Activated effector memory CD4-positive, alpha-beta T cell treated with Interleukin-2 at 50 U/mL for 16 hours (primary cell): ENCODE results near the gene RNF224.

ENCODE experiments used
- DNase-seq: peaks from one replicate; pipeline ENCODE4 v3.0.0-alpha.2; 2020

The RNF224 gene

DNA sequence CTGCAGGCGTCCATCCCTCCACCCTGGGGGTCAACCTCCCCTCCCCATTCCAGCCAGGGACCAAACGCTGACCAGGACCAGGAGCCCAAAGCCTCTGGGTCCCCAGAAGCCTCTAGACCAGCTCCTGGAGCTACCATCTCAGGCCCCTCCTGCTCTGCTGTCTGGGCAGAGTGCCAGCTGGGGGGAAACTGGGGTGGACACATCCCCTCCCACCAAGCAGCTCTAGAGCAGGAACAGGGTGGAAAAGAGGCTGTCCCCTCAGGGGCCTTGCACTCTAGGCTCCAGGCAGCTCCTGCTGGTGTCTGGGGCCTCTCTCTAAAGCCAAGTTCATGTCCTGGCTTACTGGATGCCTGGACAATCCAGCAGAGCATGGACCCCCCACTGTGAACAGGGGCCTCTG lies 34.4 kb upstream of the RNF224 start:
- DNase-seq: no peak

DNA sequence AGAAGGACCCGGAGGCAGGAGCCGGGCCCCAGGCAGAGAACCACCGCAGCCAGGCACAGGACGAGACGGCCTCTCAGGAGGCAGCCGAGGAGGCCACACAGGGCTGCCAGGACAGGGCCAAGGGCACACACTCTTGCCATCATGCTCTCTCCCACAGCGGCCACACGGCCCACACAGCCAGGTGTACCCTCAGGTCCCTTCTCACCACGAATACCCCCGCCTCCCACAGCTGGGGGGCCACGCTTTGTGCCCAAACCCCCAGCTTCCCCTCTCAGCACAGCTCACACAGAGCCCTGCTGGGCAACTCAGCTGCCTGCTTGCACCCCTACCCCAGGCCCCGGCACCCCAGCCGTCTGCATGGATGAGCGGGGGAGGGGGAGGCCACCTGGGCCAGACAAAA lies 33.5 kb upstream of the RNF224 start:
- no peak for DNase-seq

DNA sequence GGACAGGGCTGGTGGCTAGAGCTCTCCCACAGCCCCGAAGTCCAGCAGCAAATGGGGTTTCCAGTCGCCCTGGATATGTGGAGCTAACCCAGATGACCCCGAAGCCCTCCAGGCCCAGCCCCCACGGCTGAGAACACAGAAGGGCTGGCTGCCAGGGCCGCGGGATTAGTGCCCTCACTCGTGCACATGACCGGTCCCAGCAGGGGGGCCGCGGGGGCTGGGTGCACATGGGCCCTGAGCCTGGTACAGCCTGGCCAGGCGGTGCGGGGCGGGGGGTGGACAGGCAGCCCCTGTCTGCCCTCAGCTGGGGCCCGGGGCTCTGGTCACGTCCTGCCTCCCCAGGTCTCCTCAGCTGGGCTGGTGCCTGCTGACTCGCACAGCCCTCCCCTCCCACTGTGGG lies 32.9 kb upstream of the RNF224 start:
- no peak for DNase-seq

DNA sequence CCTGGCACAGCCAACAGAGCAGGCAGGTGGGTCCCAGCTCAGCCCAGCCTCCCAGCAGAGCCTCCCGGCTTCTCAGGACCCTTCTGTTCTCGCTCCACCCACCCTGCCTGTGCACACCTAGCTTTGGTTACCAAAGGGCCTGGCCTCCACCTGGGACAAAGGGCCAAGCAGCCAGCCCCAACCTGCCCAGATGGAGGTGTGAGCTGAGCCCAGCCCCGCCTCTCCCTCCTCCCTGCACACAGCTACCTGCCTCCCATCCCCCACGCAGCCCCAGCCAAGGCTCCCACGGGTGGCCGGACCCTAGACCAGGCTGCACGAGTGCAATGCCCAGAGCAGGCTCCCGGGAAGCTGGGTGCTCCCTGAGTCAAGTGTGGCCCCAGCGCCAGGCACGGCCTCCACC lies 32.4 kb upstream of the RNF224 start:
- no peak for DNase-seq

DNA sequence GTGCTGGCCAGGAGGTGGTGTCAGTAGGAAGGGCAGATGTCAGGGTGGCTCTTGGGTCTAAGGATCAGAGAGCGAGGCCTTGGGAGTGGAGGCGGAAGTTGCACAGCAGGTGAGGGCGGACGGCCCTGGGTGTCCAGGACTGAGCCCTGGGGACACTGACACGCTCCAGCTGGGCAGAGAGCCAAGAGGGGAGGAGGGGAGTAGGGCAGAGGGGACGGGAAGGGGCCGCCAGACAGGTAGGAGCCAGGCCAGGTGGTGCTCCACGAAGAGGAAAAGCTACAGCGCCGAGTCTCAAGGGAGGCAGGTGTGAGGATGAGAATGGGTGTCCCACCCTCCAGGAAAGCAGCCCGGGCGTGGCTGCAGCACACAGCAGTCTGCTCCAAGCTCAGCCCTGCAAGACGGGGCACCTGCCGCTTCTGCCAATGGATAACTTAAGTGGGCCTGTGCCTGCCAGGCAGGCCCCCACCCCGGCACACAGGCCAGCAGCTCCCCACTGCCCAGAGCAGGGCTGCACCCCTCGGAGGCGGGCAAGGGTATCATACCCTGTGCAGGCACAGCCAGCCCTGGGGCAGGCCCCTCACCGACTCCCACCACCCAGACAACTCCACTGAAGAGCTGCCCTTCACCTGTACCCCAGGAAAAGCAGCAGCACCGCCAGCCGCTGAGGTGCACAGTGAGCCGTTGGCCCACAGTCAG lies 31.6 kb upstream of the RNF224 start:
- DNase-seq: no peak

DNA sequence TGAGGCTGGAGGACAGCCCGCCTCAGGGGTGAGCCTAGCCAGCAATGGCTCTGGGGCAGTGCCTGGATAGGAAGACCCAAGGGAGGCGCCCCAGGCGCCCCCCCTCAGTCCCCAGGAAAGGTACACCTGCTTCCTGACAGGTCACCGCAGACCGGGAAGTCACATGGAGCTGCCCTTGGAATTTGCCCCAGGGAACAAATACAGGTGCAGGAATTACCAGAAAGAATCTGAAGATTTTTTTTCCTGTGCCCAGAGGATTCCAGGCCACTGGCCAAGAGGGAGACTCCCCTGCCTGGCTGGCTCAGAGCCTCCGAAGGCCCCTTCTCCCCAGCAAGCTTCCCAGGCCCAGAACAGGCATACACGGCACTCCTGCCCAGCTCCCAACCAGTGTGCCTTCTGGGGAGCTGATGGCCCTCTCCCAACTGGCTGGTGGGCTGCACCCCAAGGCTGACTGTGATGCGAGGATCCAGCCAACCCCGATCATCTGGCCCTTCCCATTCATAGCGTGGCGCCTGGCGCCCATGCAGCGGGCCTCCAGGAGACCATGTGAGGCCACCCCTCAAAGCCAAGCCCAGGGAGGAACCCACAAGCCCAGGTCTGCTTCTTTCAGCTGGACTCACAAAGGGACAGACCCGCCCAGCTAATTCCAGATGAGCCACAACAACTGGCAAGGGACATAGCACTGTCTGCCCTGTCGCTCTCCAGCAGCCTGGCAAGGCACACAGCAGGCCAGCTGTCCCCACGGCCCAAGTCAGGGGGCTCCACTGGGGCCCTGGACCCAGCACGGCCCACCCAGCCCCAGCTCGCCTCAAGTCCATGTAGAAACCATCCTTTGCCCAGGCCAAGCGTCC lies 29.0 kb upstream of the RNF224 start:
- no peak for DNase-seq

DNA sequence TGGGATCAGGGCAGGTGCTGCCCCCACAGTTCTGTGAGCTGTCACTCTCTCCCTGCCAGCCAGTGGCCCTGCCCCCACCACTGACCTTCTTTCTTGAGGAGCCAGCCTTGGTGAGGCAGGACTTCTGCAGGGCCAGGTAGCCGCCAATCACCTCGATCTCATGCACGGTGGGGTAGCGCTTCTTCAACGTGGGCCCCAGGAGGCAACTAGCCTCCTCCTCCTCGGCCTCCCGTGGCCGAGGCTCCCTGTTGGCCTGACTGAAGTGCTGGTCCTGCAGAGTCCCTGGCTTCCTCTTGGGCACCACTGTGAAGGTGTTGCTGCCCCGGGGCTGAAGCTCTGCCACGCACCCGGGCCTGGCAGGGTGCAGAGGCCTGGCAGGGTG lies 28.4 kb upstream of the RNF224 start:
- DNase-seq: no peak

DNA sequence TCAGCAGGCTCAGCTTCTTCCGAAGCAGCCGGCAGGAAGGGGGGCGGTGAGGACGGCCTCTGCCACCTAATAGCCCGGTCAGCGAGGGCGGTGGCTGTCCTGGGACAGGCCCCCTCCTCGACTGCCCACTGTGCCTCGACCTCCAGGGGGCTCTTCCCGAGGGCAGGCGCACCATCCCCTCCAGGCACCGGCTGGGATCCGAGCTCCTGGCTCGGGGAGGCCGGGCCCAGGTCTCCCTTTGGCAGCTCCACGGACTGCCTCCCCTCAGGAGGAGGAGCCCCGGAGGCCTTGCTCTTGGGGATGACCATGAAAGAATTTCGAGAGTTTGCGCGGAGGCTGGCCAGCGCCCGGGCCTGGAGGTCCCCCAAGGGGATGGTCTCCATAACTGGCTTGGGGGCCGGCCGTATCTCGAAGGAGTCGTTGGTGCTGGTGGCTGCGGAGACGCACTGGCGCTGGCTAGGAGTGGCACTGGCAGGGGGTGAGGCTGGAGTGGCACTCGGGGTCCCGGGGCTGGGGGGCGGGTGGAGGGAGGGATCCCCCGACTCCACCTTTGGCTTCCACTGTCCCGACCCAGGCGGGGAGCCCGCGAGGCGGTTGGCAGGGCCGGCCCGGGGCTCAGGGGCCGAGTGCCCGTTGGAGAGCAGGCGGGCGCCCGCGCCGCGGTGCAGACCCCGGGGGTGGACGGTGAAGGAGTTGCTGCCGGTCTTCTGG lies 27.7 kb upstream of the RNF224 start:
- DNase-seq: no peak

DNA sequence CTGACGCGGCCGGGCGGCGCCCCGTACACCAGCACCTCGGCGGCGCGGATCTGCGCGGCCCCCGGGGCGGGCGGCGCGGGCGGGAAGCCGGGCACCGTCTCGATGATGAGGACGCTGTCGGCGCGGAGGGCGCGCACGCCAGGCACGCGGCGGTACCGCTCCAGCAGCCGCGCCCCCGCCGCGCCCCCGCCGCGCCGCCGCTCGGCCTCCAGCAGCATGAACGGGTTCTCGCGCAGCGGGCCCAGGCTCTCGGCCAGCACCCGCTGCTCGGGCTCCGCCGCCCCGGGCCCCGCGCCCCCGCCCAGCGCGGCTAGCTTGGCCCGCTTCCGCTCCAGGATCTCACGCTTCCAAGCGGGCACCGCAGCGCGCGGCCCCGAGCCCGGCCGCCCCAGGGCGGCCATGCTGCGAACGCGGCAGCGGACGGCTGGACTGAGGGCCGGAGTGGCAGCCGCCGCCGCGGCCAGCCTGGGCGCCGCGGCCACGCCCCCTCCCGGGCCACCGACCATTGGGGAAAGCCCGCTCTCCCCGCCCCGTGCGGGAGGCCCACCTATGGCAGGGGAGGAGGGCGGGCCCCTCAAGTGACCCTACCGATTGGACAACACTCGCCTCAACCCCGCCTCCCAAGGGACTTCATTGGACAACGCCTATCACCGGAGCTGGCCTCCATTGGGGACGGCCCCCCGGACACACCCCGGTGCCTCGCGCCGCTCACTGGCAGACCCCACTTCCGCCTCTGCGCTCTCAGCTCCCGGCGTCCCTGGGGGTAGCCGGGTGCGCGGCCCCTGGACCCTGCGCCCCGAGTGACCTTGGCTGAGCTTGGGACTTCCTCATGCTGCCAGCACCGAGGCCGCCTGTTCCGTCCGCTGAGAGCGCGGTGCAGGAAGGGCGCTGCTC lies 26.7 kb upstream of the RNF224 start, which contains the start of gene TPRN:
Gene TPRN, minus strand, starts transcription at position 431 of the 894 bp plus-strand sequence. Its CDS starts 30 bp downstream, at position 401.
- peak; percentile 98 for DNase-seq

DNA sequence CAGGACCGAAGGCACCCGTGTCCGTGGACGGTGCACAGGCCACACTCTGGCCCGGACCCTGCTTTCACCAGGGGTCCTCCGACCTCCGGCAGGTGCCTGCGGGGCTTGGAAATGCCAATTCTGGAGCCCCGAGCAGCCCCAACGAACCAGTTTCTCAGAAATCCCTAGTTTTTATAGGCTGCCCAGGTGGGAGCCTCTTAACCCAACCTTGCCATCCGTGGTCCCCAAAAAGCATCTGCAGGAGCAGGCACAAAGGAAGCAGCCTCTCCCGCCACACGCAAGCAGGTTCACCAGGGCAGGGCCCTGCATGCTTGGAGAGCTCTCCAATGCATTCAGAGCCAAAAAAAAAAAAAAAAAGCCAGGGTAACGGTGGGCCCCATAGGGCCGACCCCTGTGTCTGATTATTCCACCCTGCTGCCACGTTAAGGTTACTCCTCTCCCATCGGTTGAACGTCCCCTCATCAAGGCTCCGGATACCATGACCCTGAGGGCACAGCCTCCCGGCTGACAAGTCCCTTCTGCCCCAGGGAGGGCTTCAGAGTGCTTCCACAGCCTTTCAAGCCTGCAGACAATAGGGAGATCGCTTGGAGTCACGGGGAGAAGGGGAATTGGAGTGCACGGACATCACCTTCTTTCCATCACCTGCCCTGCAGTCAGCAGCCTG lies 26.0 kb upstream of the RNF224 start:
- no peak for DNase-seq

DNA sequence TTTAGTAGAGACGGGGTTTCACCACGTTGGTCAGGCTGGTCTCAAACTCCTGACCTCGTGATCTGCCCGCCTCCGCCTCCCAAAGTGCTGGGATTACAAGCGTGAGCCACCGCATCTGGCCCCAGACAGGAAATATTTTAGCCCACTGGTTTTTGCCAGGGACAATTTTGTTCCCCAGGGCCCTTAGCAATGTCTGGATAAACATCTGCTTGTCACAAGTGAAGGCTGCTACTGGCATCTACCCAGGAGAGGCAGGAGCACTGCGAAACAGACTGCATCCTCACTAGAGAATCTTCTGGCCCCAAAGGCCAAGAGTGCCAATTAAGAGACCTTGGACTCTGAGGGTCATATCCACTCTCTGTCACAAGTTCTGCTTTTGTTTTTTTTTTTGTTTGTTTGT lies 24.3 kb upstream of the RNF224 start:
- no peak for DNase-seq

DNA sequence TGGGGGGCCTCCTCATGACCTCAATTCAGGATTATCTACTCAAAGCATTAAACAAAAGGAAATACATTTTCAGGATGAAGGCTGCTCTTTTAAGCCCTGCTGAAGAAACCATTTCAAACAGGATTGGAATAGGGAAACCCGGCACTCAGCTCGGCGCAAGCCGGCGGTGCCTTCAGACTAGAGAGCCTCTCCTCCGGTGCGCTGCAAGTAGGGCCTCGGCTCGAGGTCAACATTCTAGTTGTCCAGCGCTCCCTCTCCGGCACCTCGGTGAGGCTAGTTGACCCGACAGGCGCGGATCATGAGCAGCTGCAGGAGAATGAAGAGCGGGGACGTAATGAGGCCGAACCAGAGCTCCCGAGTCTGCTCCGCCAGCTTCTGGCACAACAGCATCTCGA lies 22.6 kb upstream of the RNF224 start:
- DNase-seq: no peak

DNA sequence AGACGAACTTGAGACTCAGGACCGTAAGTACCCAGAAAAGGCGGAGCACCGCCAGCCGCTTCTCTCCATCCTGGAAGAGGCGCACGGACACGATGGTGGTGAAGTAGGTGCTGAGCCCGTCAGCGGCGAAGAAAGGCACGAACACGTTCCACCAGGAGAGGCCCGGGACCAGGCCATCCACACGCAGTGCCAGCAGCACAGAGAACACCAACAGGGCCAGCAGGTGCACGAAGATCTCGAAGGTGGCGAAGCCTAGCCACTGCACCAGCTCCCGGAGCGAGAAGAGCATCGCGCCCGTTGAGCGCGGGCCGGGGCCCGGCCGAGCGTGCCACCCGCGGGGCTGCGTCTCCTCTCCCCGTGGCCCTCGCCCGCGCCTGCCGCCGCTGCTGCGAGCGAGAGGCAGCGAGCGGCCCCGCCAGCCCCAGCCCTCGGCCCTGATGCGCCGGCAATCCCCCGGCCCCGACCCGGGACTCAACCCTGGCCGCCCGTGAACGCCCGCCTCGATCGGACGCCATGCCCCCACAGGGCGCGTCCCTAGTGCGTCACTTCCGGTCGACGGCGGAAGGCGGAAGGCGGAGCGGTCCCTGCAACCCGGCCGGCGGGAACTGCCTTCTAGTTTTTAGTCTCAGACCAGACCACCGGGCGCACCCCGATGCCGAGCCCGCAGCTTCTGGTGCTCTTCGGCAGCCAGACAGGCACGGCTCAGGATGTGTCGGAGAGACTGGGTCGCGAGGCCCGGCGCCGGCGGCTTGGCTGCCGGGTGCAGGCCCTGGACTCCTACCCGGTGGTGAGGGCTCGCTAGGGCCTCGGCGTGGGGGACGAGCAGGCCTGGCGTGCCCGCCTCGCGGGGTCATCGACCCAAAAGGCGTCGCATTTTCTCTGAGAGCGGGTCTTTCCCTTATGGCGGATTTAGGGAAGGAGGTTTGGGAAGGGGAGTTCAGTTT lies 21.9 kb upstream of the RNF224 start, which contains the start of the genes NDOR1 and TMEM203:
Gene NDOR1, plus strand, starts transcription at position 575 of the 944 bp plus-strand sequence. Its CDS starts 78 bp downstream, at position 653.
Gene TMEM203, minus strand, starts transcription at position 523 of the 944 bp plus-strand sequence. Its CDS starts 234 bp downstream, at position 289.
- peak; percentile 88 for DNase-seq

DNA sequence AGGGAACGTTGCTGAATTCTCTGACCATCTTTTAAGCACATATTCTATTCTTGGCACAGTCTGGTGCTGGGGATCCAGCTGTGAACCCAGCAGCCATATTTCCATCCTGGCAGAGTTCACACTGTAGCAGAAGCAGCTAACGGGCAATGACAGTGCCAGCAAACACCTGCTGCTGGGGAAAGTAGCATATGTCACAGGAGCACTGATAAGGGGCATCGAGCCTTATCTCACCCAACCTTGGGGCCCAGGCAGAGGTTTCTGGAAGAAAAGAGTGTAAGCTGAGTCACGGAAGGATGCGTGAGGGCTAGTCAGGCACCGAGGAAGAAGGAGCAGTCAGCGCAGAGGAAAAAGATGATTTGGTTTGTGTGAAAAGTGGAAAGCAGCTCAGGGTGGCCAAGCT lies 20.7 kb upstream of the RNF224 start:
- no peak for DNase-seq

DNA sequence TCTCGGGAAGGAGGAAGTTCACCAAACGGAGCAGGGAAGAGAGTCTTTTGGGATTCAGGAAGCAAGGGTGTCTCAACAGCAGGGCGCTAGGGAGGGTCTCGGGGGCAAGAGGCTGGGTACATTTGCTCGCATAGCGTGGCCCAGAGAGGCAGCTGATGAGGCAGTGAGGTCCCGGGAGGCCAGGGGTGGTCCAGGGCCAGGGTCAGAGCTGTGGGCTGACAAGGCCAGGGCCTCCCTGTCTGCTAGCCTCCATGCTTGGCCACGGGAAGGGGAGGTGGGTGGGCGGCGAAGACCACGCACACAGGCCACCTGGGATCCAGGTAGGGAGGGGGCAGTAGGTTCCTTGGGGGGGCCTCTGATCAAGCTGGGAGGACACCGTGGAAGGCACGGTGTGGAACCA lies 15.8 kb upstream of the RNF224 start:
- no peak for DNase-seq

DNA sequence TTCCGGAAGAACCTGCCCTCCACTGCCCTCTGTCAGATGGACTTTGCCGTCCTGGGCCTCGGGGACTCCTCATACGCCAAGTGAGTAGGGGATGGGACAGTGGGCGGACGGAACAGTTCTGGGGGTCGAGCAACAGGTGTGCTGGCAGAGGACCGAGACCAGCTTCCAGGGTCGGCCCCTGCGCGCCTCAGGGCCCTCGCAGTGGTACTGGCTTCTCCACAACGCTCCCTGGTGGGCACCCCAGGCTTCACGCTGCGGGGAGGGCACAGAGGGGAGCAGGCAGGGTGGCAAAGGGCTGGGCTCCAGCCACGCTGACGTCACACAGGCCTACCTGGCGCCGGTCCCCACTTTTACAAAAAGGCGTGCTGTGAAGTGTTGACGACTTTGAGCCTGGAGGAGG lies 14.8 kb upstream of the RNF224 start:
- no peak for DNase-seq

DNA sequence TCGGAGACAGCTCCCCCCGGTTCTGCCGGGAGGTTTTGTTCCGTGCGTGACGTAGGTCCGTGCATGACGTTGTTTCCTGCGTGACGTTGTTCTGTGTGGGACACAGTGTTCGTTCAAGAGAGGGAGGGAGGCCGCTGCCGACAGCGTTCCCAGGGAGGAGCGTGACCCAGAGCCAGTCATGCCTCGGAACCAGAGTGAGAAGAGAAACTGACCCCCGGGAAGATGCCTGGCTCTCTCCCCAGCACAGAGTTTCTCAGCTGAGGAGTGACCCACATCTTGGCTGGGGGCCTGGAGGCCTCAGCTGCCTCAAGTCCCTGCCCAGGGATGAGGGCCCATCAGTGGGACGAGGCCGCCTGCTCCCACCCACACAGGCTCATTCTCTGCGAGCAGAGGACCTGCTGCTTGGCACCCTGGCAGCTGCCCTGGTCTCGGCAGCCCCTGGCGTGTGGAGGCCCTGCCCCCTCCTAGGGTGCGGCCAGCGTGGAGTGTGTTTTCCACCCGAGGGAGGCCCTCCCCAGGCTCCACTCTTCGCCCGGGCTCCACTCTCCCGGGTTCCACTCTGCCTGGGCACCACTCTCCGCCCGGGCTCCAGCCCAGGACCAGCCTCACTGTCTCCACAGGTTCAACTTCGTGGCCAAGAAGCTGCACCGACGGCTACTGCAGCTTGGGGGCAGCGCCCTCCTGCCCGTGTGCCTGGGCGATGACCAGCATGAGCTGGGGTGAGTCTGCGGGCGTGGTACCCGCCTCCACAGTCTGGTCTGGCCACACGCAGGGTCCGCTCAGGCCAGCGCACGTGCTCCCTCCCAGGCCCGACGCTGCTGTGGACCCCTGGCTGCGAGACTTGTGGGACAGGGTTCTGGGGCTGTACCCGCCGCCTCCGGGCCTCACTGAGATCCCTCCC lies 13.9 kb upstream of the RNF224 start:
- DNase-seq: no peak

DNA sequence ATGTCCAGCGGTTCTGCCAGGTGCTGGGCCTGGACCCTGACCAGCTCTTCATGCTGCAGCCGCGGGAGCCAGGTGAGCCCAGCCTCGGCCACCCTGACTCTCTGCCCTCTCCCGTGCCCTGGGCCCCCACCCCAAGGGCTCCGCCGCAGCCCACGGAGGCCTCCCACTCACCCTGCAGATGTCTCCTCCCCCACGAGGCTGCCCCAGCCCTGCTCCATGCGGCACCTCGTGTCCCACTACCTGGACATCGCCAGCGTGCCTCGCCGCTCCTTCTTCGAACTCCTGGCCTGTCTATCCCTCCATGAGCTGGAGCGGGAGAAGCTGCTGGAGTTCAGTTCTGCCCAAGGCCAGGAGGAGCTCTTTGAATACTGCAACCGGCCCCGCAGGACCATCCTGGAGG lies 12.7 kb upstream of the RNF224 start:
- no peak for DNase-seq

DNA sequence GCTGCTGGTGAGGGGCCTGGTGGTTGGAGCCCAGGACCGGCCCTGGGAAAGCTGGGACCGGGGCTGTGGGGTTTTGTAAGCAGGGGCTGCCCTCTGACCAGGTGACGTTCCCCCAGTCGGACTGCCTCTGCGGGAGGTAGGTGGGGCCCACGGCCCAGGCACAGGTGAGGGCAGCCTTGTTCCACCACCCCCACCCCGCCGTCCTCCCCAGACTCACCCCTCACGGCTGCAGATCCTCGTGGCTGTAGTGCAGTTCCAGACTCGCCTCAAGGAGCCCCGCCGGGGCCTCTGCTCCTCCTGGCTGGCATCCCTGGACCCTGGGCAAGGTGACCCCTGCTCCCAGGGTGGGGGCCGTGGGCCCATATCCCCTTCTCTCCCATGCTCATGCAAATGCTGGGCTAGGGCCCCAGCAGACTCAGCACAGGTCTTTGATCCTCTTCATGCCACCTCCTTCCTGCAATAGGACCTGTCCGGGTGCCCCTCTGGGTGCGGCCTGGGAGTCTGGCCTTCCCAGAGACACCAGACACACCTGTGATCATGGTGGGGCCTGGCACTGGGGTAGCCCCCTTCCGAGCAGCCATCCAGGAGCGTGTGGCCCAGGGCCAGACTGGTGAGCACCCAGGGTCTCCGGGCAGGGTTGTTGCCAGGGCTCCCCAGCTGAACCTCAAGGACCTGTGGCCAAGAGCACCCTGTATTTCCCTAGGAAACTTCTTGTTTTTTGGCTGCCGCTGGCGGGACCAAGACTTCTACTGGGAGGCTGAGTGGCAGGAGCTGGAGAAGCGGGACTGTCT lies 11.9 kb upstream of the RNF224 start:
- DNase-seq: no peak
